NCI-H2107 treated with DMSO at 0.1 percent for 48 hours (cell line): ENCODE results near the gene RASL11B.
"Not testable (repeated sequence)": the region's sequence is repeated elsewhere in the genome, so short reads cannot be mapped to it uniquely, and the experiment has no call there.

Experiments
- DNase-seq: peaks from one replicate; lab custom pipeline; 2025; ENCODE audit not compliant: unreplicated experiment; lab: John Stamatoyannopoulos, UW

Gene RASL11B, protein sequence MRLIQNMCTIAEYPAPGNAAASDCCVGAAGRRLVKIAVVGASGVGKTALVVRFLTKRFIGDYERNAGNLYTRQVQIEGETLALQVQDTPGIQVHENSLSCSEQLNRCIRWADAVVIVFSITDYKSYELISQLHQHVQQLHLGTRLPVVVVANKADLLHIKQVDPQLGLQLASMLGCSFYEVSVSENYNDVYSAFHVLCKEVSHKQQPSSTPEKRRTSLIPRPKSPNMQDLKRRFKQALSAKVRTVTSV

DNA sequence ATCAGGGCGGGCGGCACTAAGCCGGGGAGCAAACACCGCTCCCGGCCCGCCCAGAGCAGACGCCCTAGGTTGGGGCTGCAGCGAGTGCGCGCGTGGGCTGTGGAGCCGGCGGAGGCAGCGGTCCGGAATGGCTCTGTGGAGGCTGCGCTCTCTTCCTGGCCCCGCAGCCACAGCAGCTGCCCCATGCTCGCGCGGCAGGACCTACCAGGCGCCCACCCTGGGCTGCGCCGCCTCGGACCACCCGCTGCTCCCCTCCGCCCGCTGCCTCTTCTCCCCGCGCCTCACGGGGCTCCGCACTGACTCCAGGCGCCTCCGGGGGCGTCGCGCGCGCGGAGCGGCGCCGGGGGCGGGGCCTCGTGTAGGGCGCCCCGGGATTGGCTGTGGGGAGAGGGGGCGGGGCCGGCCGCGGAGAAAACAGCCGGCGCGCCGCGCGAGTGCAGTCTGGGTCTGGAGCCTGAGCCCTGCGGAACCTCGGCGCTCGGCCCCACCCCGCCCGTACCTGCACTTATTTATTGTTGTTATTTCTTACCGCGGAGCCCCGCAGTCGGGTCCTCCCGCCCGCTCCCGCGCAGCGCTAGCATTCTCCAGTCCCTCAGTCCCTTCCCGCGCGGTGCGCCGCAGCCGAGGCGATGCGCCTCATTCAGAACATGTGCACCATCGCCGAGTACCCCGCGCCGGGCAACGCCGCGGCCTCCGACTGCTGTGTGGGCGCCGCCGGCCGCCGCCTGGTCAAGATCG lies at the start of gene RASL11B:
RASL11B (plus strand) TSS at position 439 of the 738 bp plus-strand sequence; CDS start at position 630, 191 bp downstream.
- DNase-seq, result peak; percentile 50

DNA sequence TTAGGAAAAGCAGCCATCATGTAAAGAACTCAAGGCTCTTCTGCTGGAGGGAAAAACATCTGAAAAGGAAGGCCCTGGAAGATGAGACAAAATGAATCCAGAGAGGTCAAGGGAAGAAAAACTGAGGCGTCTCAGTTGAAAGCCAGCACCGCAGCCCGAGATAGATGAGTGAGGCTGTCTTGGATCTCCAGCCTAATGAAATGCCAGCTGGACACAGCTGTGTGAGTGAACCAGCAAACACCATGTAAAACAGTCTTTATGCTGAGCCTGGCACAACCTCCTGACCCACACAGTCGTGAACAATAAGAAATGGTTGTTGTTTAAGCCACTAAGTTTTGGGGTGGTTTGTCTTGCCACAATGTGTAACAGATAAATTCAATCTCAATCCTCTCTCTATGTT lies 48.6 kb upstream of the RASL11B start:
- no peak for DNase-seq

- no peak for DNase-seq
Measured at GRCh38 chr4:52822583-52822971, 39.5 kb upstream of the RASL11B start.

- DNase-seq, result no peak
Measured at GRCh38 chr4:52822972-52823701, 39.0 kb upstream of the RASL11B start.

- DNase-seq, result no peak
Measured at GRCh38 chr4:52823702-52824092, 38.4 kb upstream of the RASL11B start.

DNA sequence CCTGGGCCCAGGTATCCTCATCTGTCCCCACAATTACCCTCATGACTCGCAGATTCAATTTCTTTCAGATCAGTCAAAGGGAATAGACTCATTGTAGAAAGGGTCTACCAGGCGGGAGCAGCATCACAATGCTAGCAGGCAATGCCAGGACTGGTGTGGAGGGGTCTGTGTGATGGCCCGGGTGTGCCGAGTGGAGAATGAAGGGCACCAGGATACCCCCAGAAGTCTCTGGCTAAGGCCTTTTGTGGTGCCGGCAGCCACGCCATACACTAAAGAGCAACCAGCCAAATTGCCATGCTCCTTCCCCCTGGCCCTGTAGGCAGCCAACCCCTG lies 37.9 kb upstream of the RASL11B start:
- no peak for DNase-seq

DNA sequence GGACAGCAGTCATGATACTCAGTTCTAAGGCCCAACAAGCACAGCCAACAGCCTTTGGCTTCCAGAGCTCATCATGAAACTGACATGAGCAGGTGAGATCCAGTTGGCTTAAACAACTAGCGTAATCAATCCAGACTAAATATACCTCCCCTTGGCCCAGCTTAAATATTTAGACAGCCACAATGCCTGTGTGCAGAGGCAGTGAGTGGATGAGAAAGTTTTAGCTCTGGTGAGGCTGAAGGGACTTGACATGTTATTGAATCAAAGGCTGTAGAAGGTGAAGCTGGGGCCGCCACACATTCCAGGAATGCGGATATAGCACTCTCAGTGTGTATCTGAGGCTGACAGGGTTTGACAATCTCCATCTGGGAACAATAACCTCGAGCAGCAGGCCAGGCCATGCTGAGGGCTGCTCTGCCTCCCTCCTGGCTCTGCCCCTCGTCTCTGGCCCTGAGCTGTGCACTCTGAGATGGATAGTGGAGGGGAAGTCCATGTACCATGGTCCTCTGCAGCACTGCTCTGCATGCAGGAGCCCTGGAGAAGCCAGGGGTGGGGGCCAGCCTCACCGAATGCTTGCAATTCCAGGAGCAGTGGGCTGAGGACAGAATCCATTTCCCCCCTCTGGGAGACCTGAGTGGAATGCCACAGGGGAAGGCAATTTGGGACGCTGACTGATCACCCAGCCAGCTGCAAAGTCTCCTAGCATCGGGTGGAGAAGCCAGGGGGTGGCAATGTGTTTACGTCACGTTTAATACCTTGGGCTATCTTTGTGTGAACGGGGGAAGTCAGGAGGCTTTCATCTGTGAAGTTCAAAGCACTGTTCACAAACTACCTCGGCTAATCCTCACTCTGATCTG lies 37.3 kb upstream of the RASL11B start:
- DNase-seq, result no peak

- no peak for DNase-seq
Measured at GRCh38 chr4:52825460-52826090, 36.5 kb upstream of the RASL11B start.

DNA sequence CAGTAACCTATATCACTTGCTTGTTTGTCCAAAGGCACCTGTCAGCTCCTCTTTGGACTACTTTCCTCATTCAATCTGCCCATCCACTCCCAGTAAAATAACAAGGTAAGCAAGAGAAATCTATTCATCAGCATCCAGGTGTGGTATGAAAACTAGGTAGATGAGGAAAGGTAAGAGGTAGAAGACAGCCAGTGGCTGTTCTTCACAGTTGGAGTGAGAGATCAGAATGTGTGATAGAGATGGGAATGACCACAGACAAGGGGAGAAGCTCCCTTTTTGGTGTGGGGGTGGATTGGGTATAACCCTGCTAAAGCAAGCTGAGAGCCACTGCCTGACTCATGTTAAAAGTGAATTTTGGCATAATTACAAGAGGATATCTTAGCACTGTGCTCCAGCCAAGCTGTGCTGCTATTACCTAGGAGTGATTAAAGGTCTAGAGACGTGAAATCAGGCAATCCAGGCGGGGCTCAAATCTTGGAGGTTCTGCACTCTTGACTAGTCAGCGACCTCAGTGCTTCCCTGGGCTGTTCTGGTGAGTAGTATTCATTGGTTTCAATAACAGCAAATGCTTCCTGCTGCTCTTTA lies 28.1 kb upstream of the RASL11B start:
- DNase-seq, result no peak

DNA sequence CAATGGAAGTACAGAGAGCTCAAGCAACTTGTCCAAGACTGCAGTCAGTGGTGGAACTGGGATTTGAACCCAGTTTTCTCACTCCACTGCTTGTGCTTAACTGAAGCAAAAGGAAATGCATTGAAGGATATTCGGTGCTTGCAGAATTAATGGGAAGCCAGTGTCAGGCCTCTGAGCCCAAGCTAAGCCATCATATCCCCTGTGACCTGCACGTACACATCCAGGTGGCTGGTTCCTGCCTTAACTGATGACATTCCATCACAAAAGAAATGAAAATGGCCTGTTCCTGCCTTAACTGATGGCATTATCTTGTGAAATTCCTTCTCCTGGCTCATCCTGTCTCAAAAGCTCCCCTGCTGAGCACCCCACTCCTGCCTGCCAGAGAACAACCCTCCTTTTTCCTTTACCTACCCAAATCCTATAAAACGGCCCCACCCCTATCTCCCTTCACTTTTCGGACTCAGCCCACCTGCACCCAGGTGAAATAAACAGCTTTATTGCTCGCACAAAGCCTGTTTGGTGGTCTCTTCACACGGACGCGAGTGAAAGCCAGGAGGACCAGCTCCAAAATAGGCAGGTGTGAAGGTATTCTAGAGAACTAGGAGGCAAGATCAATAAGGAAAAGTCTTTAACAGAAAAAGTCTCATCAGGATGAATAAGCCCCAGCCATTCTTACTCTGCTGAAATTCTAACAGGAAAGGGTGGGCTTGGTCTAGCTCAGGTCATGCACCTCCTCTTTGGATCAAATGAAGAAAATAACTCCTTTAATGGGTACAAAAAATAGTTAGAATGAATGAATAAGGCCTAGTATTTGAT lies 27.3 kb upstream of the RASL11B start:
- DNase-seq, result not testable (repeated sequence)

DNA sequence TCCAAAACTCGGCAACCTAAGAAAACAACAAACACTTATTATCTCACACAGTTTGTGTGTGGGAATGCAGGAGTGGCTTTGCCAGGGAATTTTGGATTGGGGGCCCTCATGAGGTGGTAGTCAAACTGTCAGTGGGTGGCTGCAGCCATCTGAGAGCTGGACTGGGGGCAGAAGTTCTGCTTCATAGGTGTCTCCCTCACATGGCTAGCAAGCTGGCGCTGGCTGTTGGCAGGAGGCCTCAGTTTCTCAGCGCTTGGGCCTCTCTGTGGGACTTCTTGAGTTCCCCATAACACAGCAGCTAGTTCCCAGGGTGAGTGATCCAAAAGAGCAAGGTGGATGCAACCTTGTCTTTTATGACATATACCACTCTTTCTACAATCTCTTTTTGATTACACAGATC lies 26.0 kb upstream of the RASL11B start:
- no peak for DNase-seq

- no peak for DNase-seq
Measured at GRCh38 chr4:52836678-52837077, 25.4 kb upstream of the RASL11B start.

GRCh38 chr4:52837716-52838558 lies 24.2 kb upstream of the RASL11B start:
- DNase-seq, result no peak

DNA sequence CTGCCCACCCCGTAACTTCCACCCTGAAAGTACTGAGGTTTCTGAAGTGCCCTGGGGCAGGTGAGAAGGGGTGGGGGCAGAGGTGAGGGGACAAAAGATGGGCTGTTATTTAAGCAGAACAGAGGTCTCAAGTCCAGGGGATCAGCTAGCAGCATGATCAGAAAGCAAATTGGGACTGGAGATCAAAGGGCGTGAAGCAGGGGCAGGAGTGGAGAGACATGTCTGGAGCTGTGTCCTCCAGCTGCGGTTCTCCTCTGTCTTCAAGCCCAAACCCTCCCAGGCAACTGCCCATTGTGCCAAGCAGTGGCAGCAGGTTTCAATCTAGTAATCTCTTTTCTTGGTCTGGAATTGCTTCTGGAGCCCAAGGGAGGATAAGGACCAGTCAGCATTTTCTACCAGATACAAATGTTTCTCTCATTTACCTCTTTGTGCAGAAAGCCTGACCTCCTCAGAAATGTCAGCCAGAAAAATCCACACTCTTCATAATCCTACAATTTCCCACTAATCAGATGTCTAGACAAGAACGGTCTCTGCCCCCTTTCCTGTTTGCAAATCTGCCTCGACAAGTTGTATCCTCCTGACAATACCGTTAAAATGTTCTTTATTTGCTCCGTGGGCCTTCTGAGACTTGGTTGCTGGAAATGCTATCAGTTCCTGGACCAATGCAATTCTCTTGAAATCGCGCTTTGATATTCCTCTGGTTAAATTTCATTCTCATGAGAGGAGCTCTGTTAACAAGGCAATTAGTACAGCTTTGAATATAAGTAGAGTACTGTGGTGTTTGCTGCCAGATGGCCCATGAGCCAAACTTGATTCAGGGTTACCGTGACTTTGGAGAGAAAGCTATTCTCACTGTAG lies 23.2 kb upstream of the RASL11B start:
- no peak for DNase-seq

GRCh38 chr4:52840531-52841370 lies 21.4 kb upstream of the RASL11B start:
- no peak for DNase-seq

GRCh38 chr4:52841682-52842456 lies 20.2 kb upstream of the RASL11B start:
- DNase-seq, result no peak
